HepG2 (cell line): ENCODE measurements around the gene STK32C. TPM values are rescaled to one million over a fixed set of nuclear protein-coding genes. Genes with fewer than 3 reads are reported as not detected.

Source experiments
- ATF7-NPFF ChIP-seq: sonication (generic); formaldehyde crosslinking; IDR thresholded peaks from 2 replicates; pipeline ENCODE4 v1.8.1; 2023; ENCODE audit warnings: mild to moderate bottlenecking, low read depth, missing genetic modification reagents, moderate library complexity
- BORCS8-MEF2B ChIP-seq: sonication (generic); formaldehyde crosslinking; IDR thresholded peaks from 2 replicates; pipeline ENCODE4 v1.8.0; 2022; ENCODE audit warnings: mild to moderate bottlenecking, missing genetic modification reagents
- CENPBD1 ChIP-seq: sonication (generic); formaldehyde crosslinking; IDR thresholded peaks from 2 replicates; pipeline ENCODE4 v1.8.0; 2022; ENCODE audit warnings: missing genetic modification reagents, low read depth, mild to moderate bottlenecking, borderline replicate concordance
- EHMT2 ChIP-seq: fragments of 200-600 bp; sonication (generic); IDR thresholded peaks from 2 replicates; pipeline ENCODE4 v1.7.0; 2017; ENCODE audit warnings: antibody characterized with exemption, low read depth, low read length, borderline replicate concordance
- ERF ChIP-seq: IDR thresholded peaks from 2 replicates; pipeline ENCODE4 v1.6.1; 2018; ENCODE audit warnings: missing biosample characterization, missing genetic modification reagents
- FIP1L1 ChIP-seq: fragments of 200-400 bp; formaldehyde crosslinking; IDR thresholded peaks from 2 replicates; pipeline ENCODE4 v1.6.1; 2018; ENCODE audit warnings: low read depth, mild to moderate bottlenecking, low read length, moderate library complexity, borderline replicate concordance; ENCODE audit not compliant: insufficient read depth
- GABPB1 ChIP-seq: IDR thresholded peaks from 2 replicates; pipeline ENCODE4 v1.6.1; 2016; ENCODE audit warnings: mild to moderate bottlenecking, missing genetic modification reagents, moderate library complexity, missing compliant biosample characterization
- HNF1A ChIP-seq, 2 experiments: sonication (generic) in 1 of 2; formaldehyde crosslinking in 1 of 2; IDR thresholded peaks; 2 replicates each; pipeline versions ENCODE4 v1.4.0 to v1.6.1; 2016 to 2020; ENCODE audit warnings: borderline replicate concordance in 1 of 2, low read depth in 1 of 2, mild to moderate bottlenecking in 1 of 2, missing genetic modification reagents in 1 of 2
- HNRNPH1 ChIP-seq: fragments of 200-400 bp; formaldehyde crosslinking; optimal IDR thresholded peaks from 2 replicates; pipeline ENCODE3; 2017; ENCODE audit warnings: mild to moderate bottlenecking, low read depth, low read length
- NFAT5 ChIP-seq: sonication (generic); formaldehyde crosslinking; IDR thresholded peaks from 2 replicates; pipeline ENCODE4 v1.4.0; 2020; ENCODE audit warnings: missing genetic modification reagents
- PRPF4 ChIP-seq: fragments of 200-400 bp; formaldehyde crosslinking; IDR thresholded peaks from 2 replicates; pipeline ENCODE4 v1.6.1; 2016; ENCODE audit warnings: low read length, low read depth; ENCODE audit not compliant: poor library complexity, severe bottlenecking
- STAT5B ChIP-seq: sonication (generic); formaldehyde crosslinking; IDR thresholded peaks from 2 replicates; pipeline ENCODE4 v1.4.0; 2020; ENCODE audit warnings: missing genetic modification reagents
- ZFP82 ChIP-seq: sonication (generic); formaldehyde crosslinking; IDR thresholded peaks from 2 replicates; pipeline ENCODE4 v1.5.1; 2020; ENCODE audit warnings: mild to moderate bottlenecking, missing genetic modification reagents, borderline replicate concordance
- ZNF260 ChIP-seq: sonication (generic); formaldehyde crosslinking; IDR thresholded peaks from 2 replicates; pipeline ENCODE4 v1.4.0; 2020; ENCODE audit warnings: missing genetic modification reagents, low read depth, mild to moderate bottlenecking, borderline replicate concordance
- ZNF317 ChIP-seq: sonication (generic); formaldehyde crosslinking; IDR thresholded peaks from 2 replicates; pipeline ENCODE4 v1.5.0; 2020; ENCODE audit warnings: mild to moderate bottlenecking, missing genetic modification reagents
- ZNF674 ChIP-seq: sonication (generic); formaldehyde crosslinking; IDR thresholded peaks from 2 replicates; pipeline ENCODE4 v1.5.0; 2020; ENCODE audit warnings: low read depth, mild to moderate bottlenecking, missing genetic modification reagents
- ZNF773 ChIP-seq: sonication (generic); formaldehyde crosslinking; IDR thresholded peaks from 2 replicates; pipeline ENCODE4 v1.4.0; 2020; ENCODE audit warnings: missing genetic modification reagents, borderline replicate concordance
- polyA plus RNA-seq, 8 experiments: library from polyadenylated mRNA; depleted of rRNA in 3 of 8; stranded (reverse) in 7 of 8; unstranded in 1 of 8; fragments of >200 nt; fragmentation: Illumina TruSeq in 4 of 8; extraction: Trizol in 4 of 8; gene quantifications; 2 replicates each; pipeline versions ENCODE4 v1.2.1 to v1.2.3, GENCODE V29; 2011 to 2016; ENCODE audit warnings: low read depth in 4 of 8, missing spikeins in 1 of 8, mixed read lengths in 1 of 8; ENCODE audit not compliant: insufficient read depth in 1 of 8
- total RNA-seq, 5 experiments: library from RNA; depleted of rRNA; stranded (reverse); fragments of >200 nt; fragmentation: Illumina TruSeq; extraction: Trizol; gene quantifications; 2 replicates each; pipeline ENCODE4 v1.2.3, GENCODE V29; 2016; ENCODE audit warnings: low read depth in 1 of 5

Gene STK32C
- total and polyA plus RNA-seq, 2 of the 13 experiments (the other 11 are each of a cell fraction or from before 2014, with no cell fraction given) = 10.9 to 19.4 TPM

- TF ChIP-seq BORCS8-MEF2B (CRISPR knock-in tag) (no peak), GABPB1 (CRISPR knock-in tag) (peak; percentile 45; the same call in 1 of the 2 replicates), ZNF773 (CRISPR knock-in tag) (peak; percentile 49; the same call in 1 of the 2 replicates), PRPF4 (no peak), NFAT5 (CRISPR knock-in tag) (0 out of 2 replicates have a peak, but pooled peaks have one; percentile 56), FIP1L1 (no peak), ZNF260 (CRISPR knock-in tag) (no peak), CENPBD1 (no peak), ZNF674 (no peak), ZFP82 (CRISPR knock-in tag) (no peak), STAT5B (CRISPR knock-in tag) (0 out of 2 replicates have a peak, but pooled peaks have one; percentile 18), HNF1A (IDR thresholded peaks at IDR 0.05; ENCODE audit: low read depth) (no peak), HNF1A (CRISPR knock-in tag; IDR thresholded peaks at IDR 0.05; ENCODE audit: borderline replicate concordance) (no peak), ATF7-NPFF (no peak), ERF (CRISPR knock-in tag) (no peak), EHMT2 (peak; percentile 46; the same call in 1 of the 2 replicates), HNRNPH1 (no peak), ZNF317 (CRISPR knock-in tag) (no peak)
Measured at GRCh38 chr10:132185601-132186487, 121.9 kb downstream of the STK32C start (continued).
